ENCODE data around the gene BLOC1S6.

BLOC1S6 gene

DNA sequence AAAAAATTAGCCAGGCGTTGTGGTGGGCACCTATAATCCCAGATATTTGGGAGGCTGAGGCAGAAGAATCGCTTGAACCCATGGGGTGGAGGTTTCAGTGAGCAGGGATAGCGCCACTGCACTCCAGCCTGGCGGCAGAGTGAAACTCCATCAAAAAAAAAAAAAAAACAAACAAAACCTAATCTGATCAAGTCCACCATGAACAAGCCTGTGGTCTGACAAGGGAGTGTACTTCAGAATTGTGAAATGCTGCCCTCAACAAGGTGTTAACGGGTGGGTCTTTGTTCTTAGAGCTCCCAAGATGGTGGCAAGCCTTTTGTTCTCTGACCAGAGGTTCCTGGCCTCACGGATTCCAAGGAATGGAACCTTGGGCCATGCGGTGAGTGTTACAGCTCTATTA is 40.4 kb upstream of the BLOC1S6 start:
- ChIA-PET POLR2A (no interaction called here), CTCF (interaction anchor here (1.0 kb wide), 1 partner anchor 8 kb away, joined by 3 read pairs; no protein-coding TSS in a partner anchor)
- H3K4me3 ChIP-seq (ENCODE audit: low read depth, low read length): no peak overlapping the region
- TF ChIP-seq, protein P1, sequence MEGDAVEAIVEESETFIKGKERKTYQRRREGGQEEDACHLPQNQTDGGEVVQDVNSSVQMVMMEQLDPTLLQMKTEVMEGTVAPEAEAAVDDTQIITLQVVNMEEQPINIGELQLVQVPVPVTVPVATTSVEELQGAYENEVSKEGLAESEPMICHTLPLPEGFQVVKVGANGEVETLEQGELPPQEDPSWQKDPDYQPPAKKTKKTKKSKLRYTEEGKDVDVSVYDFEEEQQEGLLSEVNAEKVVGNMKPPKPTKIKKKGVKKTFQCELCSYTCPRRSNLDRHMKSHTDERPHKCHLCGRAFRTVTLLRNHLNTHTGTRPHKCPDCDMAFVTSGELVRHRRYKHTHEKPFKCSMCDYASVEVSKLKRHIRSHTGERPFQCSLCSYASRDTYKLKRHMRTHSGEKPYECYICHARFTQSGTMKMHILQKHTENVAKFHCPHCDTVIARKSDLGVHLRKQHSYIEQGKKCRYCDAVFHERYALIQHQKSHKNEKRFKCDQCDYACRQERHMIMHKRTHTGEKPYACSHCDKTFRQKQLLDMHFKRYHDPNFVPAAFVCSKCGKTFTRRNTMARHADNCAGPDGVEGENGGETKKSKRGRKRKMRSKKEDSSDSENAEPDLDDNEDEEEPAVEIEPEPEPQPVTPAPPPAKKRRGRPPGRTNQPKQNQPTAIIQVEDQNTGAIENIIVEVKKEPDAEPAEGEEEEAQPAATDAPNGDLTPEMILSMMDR (IDR thresholded peaks at IDR 0.05; ENCODE audit: insufficient read depth, low read length, missing control alignments): no peak
- DNase-seq (ENCODE audit: low read depth, low spot score): no peak

DNA sequence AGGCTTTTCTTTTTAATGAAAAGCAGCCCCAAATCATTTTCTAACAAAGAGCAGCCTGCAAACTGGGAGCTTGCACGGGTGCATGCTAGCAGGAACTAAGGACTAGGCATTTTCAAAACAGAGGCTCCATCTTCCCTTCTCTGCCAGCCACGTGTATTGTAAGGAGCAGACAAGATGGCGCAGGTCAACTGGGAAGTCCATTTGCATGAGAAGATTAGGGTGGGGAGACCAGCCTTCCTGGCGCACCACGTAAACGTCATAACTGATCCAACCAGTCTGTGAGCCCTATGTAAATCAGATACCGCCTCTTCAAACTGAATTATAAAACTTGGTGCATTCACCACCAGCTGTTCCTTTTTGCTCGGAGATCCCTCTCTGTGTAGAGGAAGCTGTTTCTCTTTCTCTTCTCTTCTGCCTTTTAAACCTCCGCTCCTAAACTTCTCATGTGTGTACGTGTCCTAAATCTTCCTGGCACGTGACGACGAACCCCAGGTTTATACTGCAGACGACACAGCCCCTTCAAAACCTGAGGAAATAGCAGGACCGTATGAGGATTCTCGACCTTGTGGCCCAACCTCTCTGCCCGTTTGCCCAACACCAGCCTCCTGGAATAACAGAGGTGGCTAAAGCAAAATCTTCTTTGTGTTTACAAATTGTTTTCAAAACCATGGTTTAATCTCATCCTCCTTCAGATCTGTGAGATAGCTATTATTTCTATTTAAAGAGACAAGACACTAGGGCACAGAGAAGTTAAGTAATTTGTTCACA is 38.2 kb upstream of the BLOC1S6 start:
- TF ChIP-seq, protein P1 (IDR thresholded peaks at IDR 0.05; ENCODE audit: insufficient read depth, low read length, missing control alignments): no peak
- ChIA-PET CTCF (interaction anchor here (1.4 to 2.1 kb wide), 4 partner anchors 8 to 91 kb away, joined by 5 to 10 read pairs (median 6); no protein-coding TSS in a partner anchor), POLR2A (interaction anchor here (1.0 to 1.5 kb wide), 2 partner anchors 38 to 83 kb away, joined by 6 to 13 read pairs; partner anchors contain the start of gene BLOC1S6)
- H3K4me3 ChIP-seq (ENCODE audit: low read depth, low read length): no peak overlapping the region
- DNase-seq (ENCODE audit: low read depth, low spot score): no peak

DNA sequence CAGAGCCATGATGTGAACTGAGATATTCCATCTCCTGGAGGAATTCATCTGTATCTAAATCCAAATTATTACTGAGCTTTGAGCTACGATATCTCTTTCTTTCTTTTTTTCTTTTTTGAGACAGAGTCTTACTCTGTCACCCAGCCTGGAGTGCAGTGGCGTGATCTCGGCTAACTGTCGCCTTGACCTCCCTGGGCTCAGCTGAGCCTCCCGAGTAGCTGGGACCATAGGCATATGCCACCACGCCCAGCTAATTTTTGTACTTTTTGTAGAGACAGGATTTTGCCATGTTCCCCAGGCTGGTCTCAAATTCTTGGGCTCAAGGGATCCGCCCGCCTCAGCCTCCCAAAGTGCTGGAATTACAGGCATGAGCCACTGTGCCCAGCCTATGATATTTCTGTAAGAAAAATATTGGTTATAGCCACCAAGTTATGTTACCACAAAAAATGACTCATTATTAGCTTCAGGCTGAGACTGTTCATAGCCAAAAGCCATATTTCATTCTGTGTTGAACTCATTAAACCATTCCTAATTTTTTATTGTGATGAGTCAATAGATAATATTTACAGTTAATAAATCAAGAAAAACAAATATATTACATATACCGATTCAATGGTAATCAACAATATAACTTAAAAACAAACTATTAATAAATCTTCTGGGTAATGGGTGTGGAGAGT is 37.5 kb upstream of the BLOC1S6 start:
- POLR2A ChIA-PET: interaction anchor here (1.0 to 1.5 kb wide), 2 partner anchors 37 to 82 kb away, joined by 6 to 13 read pairs; partner anchors contain the start of gene BLOC1S6
- DNase-seq (ENCODE audit: low read depth, low spot score): no peak
- H3K4me3 ChIP-seq (ENCODE audit: low read depth, low read length): no peak overlapping the region
- TF ChIP-seq, protein P1 (IDR thresholded peaks at IDR 0.05; ENCODE audit: insufficient read depth, low read length, missing control alignments): no peak
- CTCF ChIA-PET: interaction anchor here (1.4 to 2.1 kb wide), 4 partner anchors 9 to 92 kb away, joined by 5 to 10 read pairs (median 6); no protein-coding TSS in a partner anchor

DNA sequence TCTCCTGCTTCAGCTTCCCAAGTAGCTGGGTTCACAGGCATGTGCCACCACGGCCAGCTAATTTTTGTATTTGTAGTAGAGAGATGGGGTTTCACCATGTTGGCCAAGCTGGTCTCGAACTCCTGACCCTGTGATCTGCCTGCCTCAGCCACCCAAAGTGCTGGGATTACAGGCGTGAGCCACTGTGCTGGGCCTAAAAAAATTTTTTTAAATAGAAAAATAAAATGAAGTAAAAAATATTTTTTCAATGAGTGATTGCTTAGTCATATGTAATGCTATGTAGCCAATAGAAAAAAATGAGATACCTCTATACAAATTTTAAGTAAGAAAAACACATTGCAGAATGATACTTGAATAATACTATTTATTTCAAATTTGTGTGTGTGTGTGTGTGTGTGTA is 36.7 kb upstream of the BLOC1S6 start:
- POLR2A ChIA-PET: interaction anchor here (1.5 kb wide), 1 partner anchor 37 kb away, joined by 13 read pairs; the partner anchor contains the start of gene BLOC1S6
- TF ChIP-seq, protein P1 (IDR thresholded peaks at IDR 0.05; ENCODE audit: insufficient read depth, low read length, missing control alignments): no peak
- no peak overlapping the region for H3K4me3 ChIP-seq (ENCODE audit: low read depth, low read length)
- DNase-seq (ENCODE audit: low read depth, low spot score): no peak
- CTCF ChIA-PET: interaction anchor here (1.4 to 2.1 kb wide), 3 partner anchors 10 to 93 kb away, joined by 5 to 10 read pairs (median 6); no protein-coding TSS in a partner anchor

DNA sequence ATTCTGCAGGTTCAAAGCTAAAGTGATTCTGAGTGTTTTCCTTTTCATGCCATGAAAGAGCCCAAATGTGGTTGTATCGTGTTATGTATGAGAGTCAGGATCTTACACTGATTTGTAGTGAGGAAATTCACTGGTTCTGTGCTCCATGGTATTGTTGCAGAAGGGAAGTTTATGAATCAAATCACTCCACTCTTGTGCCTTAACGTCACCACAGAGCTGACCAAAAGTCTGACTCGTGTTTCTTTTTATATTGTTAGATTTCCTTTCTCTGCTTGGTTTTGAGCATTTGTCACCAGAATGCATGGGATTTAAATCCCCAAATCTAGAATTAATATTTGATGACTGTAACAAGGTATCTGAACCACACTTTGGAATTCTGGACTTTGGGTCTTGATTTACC is 35.5 kb upstream of the BLOC1S6 start:
- no peak for DNase-seq (ENCODE audit: low read depth, low spot score)
- ChIA-PET POLR2A (no interaction called here), CTCF (interaction anchor here (0.6 kb wide), 1 partner anchor 60 kb away, joined by 3 read pairs; no protein-coding TSS in a partner anchor)
- TF ChIP-seq, protein P1 (IDR thresholded peaks at IDR 0.05; ENCODE audit: insufficient read depth, low read length, missing control alignments): no peak
- H3K4me3 ChIP-seq (ENCODE audit: low read depth, low read length): no peak overlapping the region
